CD4-positive, alpha-beta T cell treated with Interleukin-6 at 100 ng/mL for 8 hours (primary cell): ENCODE measurements around the gene ENDOV.

Source experiments
- DNase-seq: peaks from one replicate; pipeline ENCODE4 v3.0.0-alpha.2; 2020; ENCODE audit warnings: mixed read lengths, low spot score

Gene ENDOV

DNA sequence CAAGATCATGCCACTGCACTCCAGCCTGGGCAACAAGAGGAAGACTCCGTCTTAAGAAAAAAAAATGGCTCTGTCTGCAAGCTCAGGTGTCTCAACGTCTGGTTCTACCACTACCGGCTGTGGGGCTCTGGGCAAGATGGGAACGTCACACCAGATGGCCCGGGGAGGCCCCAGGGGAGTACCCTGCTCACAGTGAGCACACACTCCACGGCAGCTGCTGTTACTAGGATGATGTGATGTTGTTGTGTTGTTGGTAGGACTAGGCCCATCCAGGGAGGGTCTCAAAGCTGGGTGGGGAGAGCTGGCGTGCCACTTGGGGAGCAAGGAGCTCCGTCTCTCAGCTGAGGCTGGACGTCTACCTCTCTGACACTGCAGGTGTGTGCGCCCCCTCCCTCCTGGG, 70.9 kb downstream of the ENDOV start:
- no peak for DNase-seq

DNA sequence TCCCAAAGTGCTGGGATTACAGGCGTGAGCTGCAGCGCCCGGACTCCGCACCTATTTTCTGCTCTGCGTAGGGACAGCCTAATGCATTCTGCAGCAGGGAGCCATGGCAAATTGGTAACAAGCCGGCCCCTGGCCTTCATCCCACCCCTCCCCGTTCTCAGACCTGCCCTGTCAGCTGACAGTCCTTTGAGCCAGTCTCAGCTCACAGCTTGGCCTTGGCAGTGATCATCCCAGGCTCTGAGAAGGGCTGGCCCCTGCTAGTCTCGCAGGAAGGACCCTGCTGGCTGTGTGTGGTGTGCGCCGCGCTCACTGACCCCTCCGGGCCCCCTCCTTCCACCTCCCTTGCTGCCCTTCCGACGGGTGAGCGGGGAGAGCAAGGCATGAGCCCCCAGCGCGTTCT, 71.7 kb downstream of the ENDOV start:
- no peak for DNase-seq

DNA sequence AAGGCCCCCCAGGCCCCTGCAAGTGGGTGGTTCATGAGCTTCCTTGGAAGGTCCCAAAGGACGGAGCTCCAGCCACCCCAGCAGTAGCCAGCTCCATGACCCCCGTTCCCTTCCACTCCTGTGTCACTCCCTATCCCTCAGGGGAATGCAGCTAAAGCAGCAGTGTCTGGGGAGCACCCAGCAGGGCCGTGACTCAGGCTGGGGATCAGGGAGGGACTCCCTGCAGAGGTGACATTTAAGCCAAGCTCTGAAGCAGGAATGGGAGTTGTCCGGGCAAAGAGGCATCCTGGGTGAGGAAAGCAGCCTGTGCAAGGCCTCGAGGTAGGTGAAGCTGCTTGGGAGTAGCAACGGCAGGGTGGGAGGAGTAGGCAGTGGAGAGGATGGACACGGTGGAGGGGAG, 72.5 kb downstream of the ENDOV start:
- DNase-seq, result no peak
